Stomach (tissue), 4 donors: ENCODE results near the gene FAAP20.

Experiments
- CTCF ChIP-seq, 7 experiments: fragments of 450-650 bp in 4 of 7; fragments of 200-600 bp in 3 of 7; sonication (generic) in 3 of 7; IDR thresholded peaks; one replicate each; pipeline ENCODE4 v1.5.1; 2016 to 2019; ENCODE audit warnings: antibody characterized with exemption in 7 of 7, control low read depth in 2 of 7, mild to moderate bottlenecking in 1 of 7
- EP300 ChIP-seq: sonication (generic); formaldehyde crosslinking; IDR thresholded peaks from one replicate; pipeline ENCODE4 v1.6.1; 2017; ENCODE audit warnings: antibody characterized with exemption
- POLR2AphosphoS5 ChIP-seq, 3 donors: sonication (generic); formaldehyde crosslinking; IDR thresholded peaks; one replicate each; pipeline ENCODE4 v1.6.1; 2016; ENCODE audit warnings: antibody characterized with exemption in 3 of 3

GRCh38 chr1:2228694-2229036, 34.1 kb upstream of the FAAP20 start:
- TF ChIP-seq CTCF (IDR thresholded peaks at IDR 0.05), result no peak
- TF ChIP-seq POLR2AphosphoS5 (IDR thresholded peaks at IDR 0.05), result no peak
- no peak for TF ChIP-seq EP300
